ENCODE measurements around the gene TMOD2.

The TMOD2 gene

DNA sequence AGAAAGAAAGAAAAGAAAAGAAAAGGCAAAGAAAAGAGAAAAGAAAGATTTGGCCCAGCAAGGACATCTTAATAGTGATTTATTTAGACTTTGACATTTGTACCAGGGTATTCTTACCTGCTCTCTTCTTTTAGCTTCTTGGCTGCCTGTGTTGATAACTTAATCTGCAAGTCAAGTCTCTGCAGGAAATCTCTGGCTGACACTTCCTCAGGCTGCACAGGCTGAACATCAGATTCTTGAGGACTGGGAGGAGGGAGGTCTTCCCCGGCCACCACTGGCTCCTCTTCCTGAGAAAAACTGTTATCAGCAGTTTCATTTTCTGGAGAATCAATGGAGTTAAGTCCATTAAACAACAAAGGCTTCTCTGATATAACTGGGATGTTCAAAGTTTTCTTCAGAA, 26.7 kb upstream of the TMOD2 start:
- DNase-seq (ENCODE audit: insufficient read length, low spot score), result no peak
- FAIRE-seq, result no peak
- TF ChIP-seq POLR2A (IDR thresholded peaks at IDR 0.05; ENCODE audit: low read depth, low read length), result no peak

DNA sequence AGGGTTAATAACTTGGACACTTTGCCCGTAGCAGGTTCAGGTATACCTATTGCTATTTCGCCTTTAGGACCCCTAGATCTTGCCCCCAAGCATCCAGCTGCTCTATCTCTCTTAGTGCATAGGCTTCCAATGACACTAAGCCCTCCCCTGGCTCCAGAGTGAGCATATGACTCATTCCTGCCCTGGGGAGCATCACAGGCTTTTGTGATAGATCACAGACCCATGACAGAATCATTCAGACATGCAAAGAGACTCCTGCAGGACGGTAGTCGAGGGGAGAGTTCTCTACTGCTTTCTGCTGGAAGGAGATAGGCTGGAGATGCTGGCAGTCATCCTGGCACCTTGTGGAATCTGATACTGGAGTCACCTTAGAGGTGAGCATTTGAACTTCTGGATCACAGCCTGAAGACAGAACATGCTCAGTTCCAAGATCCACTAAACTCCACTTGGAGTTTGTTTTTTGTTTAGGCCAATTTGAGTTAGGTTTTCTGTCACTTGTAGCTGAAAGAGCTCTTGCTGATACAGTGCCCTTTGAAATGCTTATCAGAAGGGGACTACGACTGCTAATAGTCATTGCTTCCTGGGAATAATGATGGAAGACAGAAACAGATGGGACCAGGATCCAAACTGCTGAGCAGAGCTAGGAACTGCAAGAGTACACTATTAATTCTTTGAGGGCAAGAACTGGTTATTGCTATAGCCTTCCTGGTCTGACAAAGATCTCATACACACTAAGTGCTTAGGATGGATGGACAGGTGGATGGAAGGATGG, 24.9 kb upstream of the TMOD2 start:
- FAIRE-seq, result peak; percentile 86
- TF ChIP-seq POLR2A (IDR thresholded peaks at IDR 0.05; ENCODE audit: low read depth, low read length), result no peak
- DNase-seq (ENCODE audit: insufficient read length, low spot score), result peak; percentile 67

DNA sequence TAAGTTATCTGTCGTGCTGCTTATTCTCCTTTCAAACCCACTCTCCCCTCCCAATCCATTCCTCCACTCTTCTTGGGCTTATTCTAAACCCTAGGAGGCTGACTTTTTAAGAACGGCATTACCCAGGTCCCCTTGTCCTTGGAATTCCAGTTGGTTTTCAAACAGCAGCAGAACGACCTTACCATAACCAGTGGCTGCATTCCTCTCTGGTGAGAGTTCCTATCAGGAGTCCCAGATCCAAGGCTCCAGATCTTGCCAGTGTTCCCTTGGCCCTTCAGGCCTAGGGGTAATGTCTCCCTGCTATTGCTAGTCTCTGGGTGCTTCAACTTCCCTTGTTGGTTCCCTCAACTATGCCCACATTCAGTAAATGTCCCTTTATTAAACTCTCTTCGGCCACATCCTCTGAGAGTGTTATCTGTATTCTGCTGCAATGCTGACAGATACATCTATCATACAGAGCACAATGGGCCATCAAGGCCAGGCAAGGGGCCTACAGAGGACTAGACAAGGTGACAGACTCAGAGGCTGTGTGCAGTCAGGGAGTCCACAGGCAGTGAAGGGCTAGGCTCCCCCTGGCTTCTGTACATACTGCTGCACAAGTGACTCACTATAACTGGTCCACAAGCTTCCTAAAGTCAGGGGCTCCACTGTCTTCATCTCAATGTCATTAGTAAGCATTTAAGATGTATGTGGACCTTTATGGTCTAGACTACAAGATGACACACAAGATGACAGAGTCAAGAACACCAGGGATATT, 24.1 kb upstream of the TMOD2 start:
- DNase-seq (ENCODE audit: insufficient read length, low spot score), result no peak
- no peak for FAIRE-seq
- TF ChIP-seq POLR2A (IDR thresholded peaks at IDR 0.05; ENCODE audit: low read depth, low read length), result no peak

DNA sequence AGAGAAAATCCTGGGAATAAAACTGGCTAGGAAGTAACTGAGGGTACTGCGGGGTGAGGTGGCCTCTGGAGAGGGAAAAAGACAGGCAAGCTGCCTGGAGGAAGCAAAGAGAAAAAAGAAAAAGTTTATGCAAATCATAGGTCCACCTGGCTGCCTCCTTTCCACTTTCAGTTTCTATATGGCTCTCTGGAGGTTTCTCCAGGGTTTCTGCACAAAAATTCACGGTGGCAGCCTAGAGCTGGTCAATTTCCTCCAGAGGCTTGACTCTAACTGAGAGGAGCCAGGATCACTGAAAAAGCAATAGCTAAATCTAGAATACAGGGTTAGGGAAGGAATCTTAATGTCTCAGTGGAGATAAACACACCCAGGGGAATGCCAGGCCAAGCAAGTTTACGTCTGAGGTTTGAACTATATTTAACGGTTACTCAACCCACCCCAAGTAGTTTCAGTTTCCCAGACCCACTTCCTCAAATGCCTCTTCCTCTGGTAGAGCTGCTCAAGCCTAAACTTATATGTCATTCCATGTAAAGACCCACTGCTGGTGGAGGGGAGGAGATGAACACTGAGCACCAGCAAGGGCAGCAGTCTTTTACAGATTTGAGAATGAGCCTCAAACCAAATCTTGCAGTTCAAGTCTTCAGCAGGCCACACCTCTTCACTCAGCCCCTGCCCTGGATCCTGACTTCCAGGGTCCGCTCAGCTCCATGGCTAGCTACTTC, 19.7 kb upstream of the TMOD2 start:
- no peak for FAIRE-seq

DNA sequence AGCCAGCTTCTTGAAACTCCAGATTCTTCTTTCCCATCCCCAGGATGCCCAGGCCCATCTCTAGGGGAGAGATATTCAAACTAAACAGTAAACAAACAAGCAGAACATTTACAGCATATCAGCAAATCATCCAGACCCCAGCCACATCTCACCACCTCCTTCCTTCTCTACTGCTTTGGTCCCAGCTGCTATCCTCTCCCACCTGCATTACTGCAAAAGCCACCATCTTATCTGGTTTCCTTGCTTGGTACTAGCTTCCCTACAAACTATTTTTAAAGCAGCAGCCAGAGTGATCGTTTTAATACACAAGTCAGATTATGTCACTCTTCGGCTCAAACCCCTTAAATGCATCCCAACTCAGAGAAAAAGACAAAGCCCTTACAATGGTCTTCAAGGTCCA, 18.8 kb upstream of the TMOD2 start:
- no peak for DNase-seq (ENCODE audit: insufficient read length, low spot score)
- no peak for TF ChIP-seq POLR2A (IDR thresholded peaks at IDR 0.05; ENCODE audit: low read depth, low read length)
- FAIRE-seq, result no peak

More for the DNA sequence above, 19.7 kb upstream of the TMOD2 start:
- no peak for DNase-seq (ENCODE audit: insufficient read length, low spot score)
- no peak for TF ChIP-seq POLR2A (IDR thresholded peaks at IDR 0.05; ENCODE audit: low read depth, low read length)

DNA sequence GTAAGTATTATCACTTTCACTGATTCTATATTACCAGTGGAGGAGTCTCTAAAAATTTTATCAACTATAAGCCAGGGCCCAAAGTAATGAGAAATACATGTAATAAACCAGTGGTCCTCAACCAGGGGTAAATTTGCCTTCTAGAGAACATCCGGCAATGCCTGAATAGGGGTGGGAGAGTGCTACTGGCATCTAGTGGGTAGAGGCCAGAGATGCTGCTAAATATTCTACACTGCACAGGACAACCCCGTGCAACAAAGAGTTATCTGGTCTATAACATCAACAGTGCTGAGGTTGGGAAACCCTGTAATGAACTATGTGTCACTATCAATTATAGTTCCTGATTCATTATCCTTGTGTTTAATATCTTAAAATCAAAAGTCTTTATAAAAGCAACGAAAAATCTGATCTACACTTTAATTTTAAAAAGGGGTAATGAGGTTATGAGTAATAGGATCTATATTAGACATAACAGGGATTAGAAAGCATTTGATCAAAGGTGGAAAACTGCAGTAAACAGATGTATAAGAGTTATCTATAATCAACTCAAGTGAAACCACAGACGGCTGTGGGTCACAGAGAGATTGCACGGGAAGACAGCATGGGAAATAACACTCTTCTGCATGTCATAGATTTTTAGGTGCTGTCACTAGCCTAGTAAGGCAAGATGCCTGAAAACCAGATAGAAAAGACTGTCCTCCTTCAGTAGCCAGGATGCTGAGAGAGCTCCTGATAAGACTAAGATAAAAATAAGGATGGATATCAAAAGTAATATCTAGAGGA, 16.0 kb upstream of the TMOD2 start:
- DNase-seq (ENCODE audit: insufficient read length, low spot score), result no peak
- TF ChIP-seq POLR2A (IDR thresholded peaks at IDR 0.05; ENCODE audit: low read depth, low read length), result no peak
- no peak for FAIRE-seq

DNA sequence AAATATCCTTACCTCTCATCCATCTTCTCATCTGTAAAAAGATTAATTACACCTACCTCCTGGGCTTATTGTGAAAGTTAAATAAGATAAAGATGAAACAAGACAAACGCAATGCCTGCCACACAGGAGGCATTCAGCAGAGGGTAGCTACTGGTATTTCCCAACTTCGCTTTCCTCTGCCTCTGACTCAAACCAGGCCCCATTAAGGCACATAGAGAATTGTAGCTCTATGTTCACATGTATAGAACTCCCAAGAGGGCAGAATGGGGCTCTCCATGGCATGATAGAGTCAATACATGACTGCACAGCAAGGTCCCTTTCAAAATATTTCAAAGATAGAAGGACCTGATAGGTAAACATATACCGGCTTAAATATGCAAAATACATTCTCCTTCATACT, 15.3 kb upstream of the TMOD2 start:
- DNase-seq (ENCODE audit: insufficient read length, low spot score), result no peak
- no peak for FAIRE-seq
- no peak for TF ChIP-seq POLR2A (IDR thresholded peaks at IDR 0.05; ENCODE audit: low read depth, low read length)

DNA sequence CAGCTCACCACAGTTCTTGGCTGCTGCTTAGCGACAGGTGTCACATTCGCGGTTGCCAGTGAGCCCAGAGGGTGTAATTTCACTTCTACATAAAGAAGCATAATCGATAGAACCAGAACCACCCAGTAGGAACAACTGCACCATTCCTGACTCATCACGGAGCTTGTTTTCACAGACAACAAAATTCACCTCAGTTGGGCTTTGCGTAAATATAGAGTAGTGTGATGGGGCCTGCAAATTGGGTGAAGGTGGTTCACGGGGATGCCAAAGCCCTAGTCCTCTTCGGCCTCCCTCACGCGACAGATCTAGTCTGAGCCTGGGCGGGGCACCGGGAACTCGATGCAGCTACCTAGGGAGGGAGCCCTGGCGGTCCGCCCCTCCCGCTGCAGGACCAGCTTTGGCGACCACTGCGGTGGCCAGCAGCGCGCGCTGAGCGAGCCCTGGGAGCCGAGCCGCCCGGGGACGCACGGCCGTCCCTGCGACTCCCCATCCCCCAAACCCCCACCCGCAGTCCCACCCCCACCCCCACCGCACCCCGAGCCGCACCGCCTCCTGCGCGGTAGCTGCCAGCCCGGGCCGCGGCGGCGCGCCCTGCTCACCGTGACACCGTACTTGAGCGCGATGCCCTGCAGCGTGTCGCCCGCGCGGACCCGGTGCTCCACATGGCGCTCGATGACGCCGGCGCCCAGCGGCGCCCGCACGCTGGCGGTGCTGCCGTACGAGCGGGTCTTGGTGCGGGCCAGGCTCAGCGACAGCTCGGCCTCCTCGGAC, 14.5 kb upstream of the TMOD2 start:
- DNase-seq (ENCODE audit: insufficient read length, low spot score) (no peak), FAIRE-seq (no peak)
- no peak for TF ChIP-seq POLR2A (IDR thresholded peaks at IDR 0.05; ENCODE audit: low read depth, low read length)

DNA sequence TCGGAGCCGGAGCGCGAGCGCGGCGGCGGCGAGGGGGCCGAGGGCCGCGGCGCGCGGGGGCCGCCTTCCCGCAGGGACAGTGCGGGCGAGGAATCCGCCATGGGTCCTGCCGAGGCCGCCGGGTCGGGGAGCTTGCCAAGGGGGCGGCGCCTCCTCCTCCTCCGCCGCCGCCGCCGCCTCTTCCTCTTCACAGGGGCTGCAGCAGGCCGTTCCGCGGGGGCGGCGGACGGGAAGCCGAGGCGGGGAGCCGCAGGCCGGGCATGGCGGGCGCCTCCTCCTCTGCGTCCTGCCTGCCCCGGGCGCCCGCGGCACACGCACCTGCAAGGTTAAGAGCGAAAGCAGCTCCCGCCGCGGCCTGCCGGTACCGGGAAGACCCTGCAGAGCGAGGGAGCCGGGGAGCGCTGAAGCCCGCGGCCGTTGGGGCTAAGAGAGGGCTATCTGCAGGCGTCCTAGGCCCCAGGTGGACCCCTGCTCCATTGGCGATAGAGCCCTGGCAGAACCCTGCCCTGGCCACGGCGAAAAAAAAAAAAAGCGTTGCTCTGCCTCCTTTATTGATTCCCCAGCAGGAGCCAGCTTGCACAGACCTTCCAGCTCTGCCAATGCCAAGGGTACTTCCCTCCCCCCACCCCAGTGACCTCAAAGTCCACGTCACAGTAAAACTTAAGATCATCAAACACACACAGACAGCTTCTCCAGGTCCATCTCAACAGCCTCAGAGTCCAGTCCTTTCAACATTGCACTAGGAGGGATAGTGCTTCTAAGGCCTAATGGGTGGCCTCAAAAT, 13.7 kb upstream of the TMOD2 start, which contains the start of gene LYSMD2:
Gene LYSMD2 (minus strand): TSS at position 134 of the 784 bp plus-strand sequence. CDS start 33 bp downstream, at position 101.
- FAIRE-seq, result no peak
- DNase-seq (ENCODE audit: insufficient read length, low spot score), result peak; percentile 42
- TF ChIP-seq POLR2A (IDR thresholded peaks at IDR 0.05; ENCODE audit: low read depth, low read length), result 0 out of 2 replicates have a peak, but pooled peaks have one; percentile 33

DNA sequence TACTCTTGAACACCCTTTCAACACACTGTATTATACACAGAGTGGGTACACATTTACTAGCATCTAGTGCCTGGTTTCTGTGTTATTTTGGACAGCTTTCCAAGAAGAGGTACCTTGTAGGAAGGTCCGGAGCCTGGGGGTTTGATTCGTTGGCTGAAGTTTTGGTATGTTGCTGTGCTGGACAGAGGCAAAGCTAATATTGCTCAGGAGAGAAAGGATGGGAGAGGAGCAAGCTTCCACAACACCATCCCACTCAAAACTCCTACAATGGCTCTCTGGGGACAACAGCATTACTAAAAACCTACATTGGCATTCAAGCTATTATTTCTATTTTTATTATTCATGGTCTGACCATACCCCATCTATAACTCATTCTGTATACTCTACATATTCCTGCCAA, 12.8 kb upstream of the TMOD2 start:
- FAIRE-seq (no peak), DNase-seq (ENCODE audit: insufficient read length, low spot score) (no peak)
- TF ChIP-seq POLR2A (IDR thresholded peaks at IDR 0.05; ENCODE audit: low read depth, low read length), result no peak

DNA sequence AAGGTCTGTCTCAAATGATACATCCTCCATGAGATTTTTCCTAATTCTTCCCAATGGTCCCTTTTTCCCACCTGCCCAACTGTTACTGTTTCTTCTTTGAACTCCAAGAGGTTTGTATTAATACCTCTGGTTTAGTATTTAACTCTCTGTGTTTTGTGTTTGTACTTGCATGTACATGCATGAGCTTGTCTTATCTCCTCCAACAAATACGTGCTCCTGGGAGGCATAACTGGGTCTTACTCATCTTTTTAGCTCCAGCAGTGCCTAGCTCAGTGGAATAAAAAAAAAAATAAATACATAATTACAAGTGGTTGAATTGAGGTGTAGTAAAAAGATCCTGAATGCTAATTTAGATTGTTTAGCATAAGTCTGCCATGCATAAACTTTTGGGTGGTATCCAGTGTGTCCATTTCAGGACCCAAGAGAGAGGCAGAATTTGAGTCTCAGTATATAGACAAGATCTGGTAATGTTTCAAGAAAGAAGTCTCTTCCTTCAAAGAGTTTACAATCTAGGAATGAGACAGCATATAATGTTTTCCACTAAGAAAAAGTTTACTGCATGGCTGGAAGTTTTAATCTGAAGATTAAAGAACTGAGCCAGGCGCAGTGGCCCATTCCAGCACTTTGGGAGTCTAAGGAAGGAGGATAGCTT, 12.2 kb upstream of the TMOD2 start:
- TF ChIP-seq POLR2A (IDR thresholded peaks at IDR 0.05; ENCODE audit: low read depth, low read length), result no peak
- FAIRE-seq (no peak), DNase-seq (ENCODE audit: insufficient read length, low spot score) (no peak)

DNA sequence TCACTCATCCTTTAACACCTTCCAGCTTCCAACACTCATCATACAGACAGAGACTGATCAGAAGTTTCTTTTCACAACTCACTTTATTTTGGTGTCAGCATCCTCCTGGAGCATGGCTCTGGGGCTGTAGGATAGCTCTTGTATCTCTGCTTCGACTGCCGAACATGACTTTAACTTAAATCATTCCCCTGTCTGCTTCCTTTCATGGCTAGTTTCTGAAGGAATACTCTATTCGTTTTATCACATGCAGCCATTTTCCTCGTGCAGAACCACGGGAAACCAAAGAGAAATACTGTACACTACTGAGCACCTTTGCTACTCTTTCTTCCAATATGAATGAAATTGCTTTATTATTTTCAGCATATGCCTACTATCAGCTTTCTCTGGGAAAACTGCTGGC, 2.1 kb upstream of the TMOD2 start:
- no peak for FAIRE-seq
- TF ChIP-seq POLR2A (IDR thresholded peaks at IDR 0.05; ENCODE audit: low read depth, low read length), result no peak
- DNase-seq (ENCODE audit: insufficient read length, low spot score), result no peak
